ENCODE data around the gene WWP2.

- no peak for TF ChIP-seq POLR2AphosphoS5 (IDR thresholded peaks at IDR 0.05)
- no peak for TF ChIP-seq REST (IDR thresholded peaks at IDR 0.05; ENCODE audit: borderline replicate concordance)
Measured at GRCh38 chr16:69830146-69830533, 68.0 kb downstream of the WWP2 start.
